Measurements from ENCODE around the gene FBXW12. TPM values are rescaled to one million over a fixed set of nuclear protein-coding genes. Genes with fewer than 3 reads are reported as not detected.
A peak's percentile ranks its signal among the peaks of the same experiment; 100 is the strongest.

Gene FBXW12
- total RNA-seq, 1 experiment from 2014 or later: not detected

- DNase-seq: no peak
- Mint-ChIP-seq H3K27ac (ENCODE audit: unreplicated experiment) (no peak overlapping the region), H3K4me1 (ENCODE audit: low read depth, unreplicated experiment) (peaks cover 27% of the 10 kb centered on the region), H3K36me3 (ENCODE audit: insufficient read depth, unreplicated experiment) (peaks cover 33% of the 10 kb centered on the region), H3K27me3 (ENCODE audit: unreplicated experiment) (no peaks in the 10 kb centered on the region), H3K9me3 (ENCODE audit: low read depth, unreplicated experiment) (no peaks in the 10 kb centered on the region), H3K4me3 (ENCODE audit: low read depth, unreplicated experiment) (no peak overlapping the region)
- BruUV-seq (replicated peaks): no TSS peak
- TF ChIP-seq, protein P1, sequence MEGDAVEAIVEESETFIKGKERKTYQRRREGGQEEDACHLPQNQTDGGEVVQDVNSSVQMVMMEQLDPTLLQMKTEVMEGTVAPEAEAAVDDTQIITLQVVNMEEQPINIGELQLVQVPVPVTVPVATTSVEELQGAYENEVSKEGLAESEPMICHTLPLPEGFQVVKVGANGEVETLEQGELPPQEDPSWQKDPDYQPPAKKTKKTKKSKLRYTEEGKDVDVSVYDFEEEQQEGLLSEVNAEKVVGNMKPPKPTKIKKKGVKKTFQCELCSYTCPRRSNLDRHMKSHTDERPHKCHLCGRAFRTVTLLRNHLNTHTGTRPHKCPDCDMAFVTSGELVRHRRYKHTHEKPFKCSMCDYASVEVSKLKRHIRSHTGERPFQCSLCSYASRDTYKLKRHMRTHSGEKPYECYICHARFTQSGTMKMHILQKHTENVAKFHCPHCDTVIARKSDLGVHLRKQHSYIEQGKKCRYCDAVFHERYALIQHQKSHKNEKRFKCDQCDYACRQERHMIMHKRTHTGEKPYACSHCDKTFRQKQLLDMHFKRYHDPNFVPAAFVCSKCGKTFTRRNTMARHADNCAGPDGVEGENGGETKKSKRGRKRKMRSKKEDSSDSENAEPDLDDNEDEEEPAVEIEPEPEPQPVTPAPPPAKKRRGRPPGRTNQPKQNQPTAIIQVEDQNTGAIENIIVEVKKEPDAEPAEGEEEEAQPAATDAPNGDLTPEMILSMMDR (IDR thresholded peaks at IDR 0.05; ENCODE audit: unreplicated experiment): no peak
- CTCF ChIA-PET: interaction anchor here (2.5 to 6.5 kb wide), 2 partner anchors 38 to 163 kb away, joined by 83 to 243 read pairs; no protein-coding TSS in a partner anchor
- intact Hi-C loops (cut with micrococcal nuclease; ENCODE audit: unreplicated experiment): no loop called here
Measured at GRCh38 chr3:48437812-48438211, 65.8 kb downstream of the FBXW12 start.

GRCh38 chr3:48439820-48440589, 68.0 kb downstream of the FBXW12 start, which contains the start of the genes CCDC51 and TMA7:
Gene CCDC51 (minus strand): TSS chr3:48440119. CDS start chr3:48435128, 4,991 bp downstream.
Gene TMA7 (plus strand): TSS chr3:48440257. CDS start chr3:48440297, 40 bp downstream.
- CTCF ChIA-PET: interaction anchor here (0.8 to 1.5 kb wide), 5 partner anchors 12 to 245 kb away, joined by 3 to 19 read pairs (median 6); no protein-coding TSS in a partner anchor
- Mint-ChIP-seq H3K4me3 (ENCODE audit: low read depth, unreplicated experiment) (peak within 1 kb of the TSS; percentile 90), H3K4me1 (ENCODE audit: low read depth, unreplicated experiment) (peaks cover 21% of the 10 kb centered on the region), H3K27ac (ENCODE audit: unreplicated experiment) (peak within 1 kb of the TSS; percentile 88), H3K36me3 (ENCODE audit: insufficient read depth, unreplicated experiment) (peaks cover 48% of the 10 kb centered on the region), H3K9me3 (ENCODE audit: low read depth, unreplicated experiment) (no peaks in the 10 kb centered on the region), H3K27me3 (ENCODE audit: unreplicated experiment) (no peaks in the 10 kb centered on the region)
- intact Hi-C loops (cut with micrococcal nuclease; ENCODE audit: unreplicated experiment): no loop called here
- BruUV-seq (replicated peaks): no TSS peak
- peak; percentile 97 for DNase-seq
- TF ChIP-seq, protein P1 (IDR thresholded peaks at IDR 0.05; ENCODE audit: unreplicated experiment): no peak

- H3K4me1 Mint-ChIP-seq (ENCODE audit: low read depth, unreplicated experiment): peaks cover 23% of the 10 kb centered on the region
- no peaks in the 10 kb centered on the region for H3K27me3 Mint-ChIP-seq (ENCODE audit: unreplicated experiment)
- TF ChIP-seq, protein P1 (IDR thresholded peaks at IDR 0.05; ENCODE audit: unreplicated experiment): no peak
- CTCF ChIA-PET: interaction anchor here (1.2 to 1.5 kb wide), 2 partner anchors 12 to 40 kb away, joined by 3 to 19 read pairs; no protein-coding TSS in a partner anchor
- H3K36me3 Mint-ChIP-seq (ENCODE audit: insufficient read depth, unreplicated experiment): peaks cover 48% of the 10 kb centered on the region
- no peaks in the 10 kb centered on the region for H3K9me3 Mint-ChIP-seq (ENCODE audit: low read depth, unreplicated experiment)
- DNase-seq: no peak
- H3K27ac Mint-ChIP-seq (ENCODE audit: unreplicated experiment): peak overlapping the region; percentile 88
- H3K4me3 Mint-ChIP-seq (ENCODE audit: low read depth, unreplicated experiment): peak overlapping the region; percentile 90
- TSS peak; percentile 64 for BruUV-seq (replicated peaks)
- intact Hi-C loops (cut with micrococcal nuclease; ENCODE audit: unreplicated experiment): no loop called here
Measured at GRCh38 chr3:48440590-48440958, 68.6 kb downstream of the FBXW12 start.

DNA sequence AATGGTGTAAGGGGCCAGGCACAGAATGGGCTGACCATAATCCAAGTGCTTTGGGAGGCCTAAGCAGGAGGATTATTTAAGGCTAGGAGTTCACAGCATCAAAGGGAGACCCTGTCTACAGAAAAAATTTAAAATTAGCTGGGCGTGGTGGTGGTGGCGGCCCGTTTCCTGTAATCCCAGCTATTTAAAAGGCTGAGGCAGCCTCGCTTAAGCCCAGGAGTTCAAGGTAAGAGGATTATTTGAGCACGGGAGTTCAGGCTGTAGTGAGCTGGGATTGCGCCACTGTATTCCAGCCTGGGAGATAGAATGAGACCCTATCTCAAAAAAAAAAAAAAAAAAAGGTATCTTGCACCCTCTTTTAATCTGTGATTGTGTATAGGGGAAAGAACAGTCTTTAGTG, 69.9 kb downstream of the FBXW12 start:
- Mint-ChIP-seq H3K4me3 (ENCODE audit: low read depth, unreplicated experiment) (peak overlapping the region; percentile 90), H3K27me3 (ENCODE audit: unreplicated experiment) (no peaks in the 10 kb centered on the region), H3K27ac (ENCODE audit: unreplicated experiment) (no peak overlapping the region), H3K9me3 (ENCODE audit: low read depth, unreplicated experiment) (no peaks in the 10 kb centered on the region), H3K4me1 (ENCODE audit: low read depth, unreplicated experiment) (peaks cover 33% of the 10 kb centered on the region), H3K36me3 (ENCODE audit: insufficient read depth, unreplicated experiment) (peaks cover 60% of the 10 kb centered on the region)
- BruUV-seq (replicated peaks): no TSS peak
- intact Hi-C loops (cut with micrococcal nuclease; ENCODE audit: unreplicated experiment): no loop called here
- TF ChIP-seq, protein P1 (IDR thresholded peaks at IDR 0.05; ENCODE audit: unreplicated experiment): no peak
- DNase-seq: no peak
- CTCF ChIA-PET: no interaction called here

Other genes starting within 250 kb of the FBXW12 start
- gene CDC25A, start 183.8 kb upstream of the FBXW12 start, total RNA-seq (2022): 15.2 and 18.2 TPM in 2 replicates
- gene CAMP, start 148.7 kb upstream of the FBXW12 start, total RNA-seq (2022): not detected in 2 replicates
- 8.0 and 8.3 TPM in 2 replicates for gene ZNF589, start 131.1 kb upstream of the FBXW12 start, total RNA-seq (2022)
- gene NME6, start 70.9 kb upstream of the FBXW12 start, total RNA-seq (2022): 28.2 and 30.2 TPM in 2 replicates
- gene SPINK8, start 38.6 kb upstream of the FBXW12 start, total RNA-seq (2022): not detected in 2 replicates
- 174 and 175 TPM in 2 replicates for gene PLXNB1, start 57.9 kb downstream of the FBXW12 start, total RNA-seq (2022)
- gene CCDC51, start 67.9 kb downstream of the FBXW12 start, total RNA-seq (2022): 18.9 and 19.9 TPM in 2 replicates
- gene TMA7, start 68.0 kb downstream of the FBXW12 start, total RNA-seq (2022): 139 and 171 TPM in 2 replicates
- gene ATRIP, start 74.5 kb downstream of the FBXW12 start, total RNA-seq (2022): 12.5 and 13.7 TPM in 2 replicates
- 192 and 287 TPM in 2 replicates for gene SHISA5, start 132.0 kb downstream of the FBXW12 start, total RNA-seq (2022)
- gene PFKFB4, start 184.6 kb downstream of the FBXW12 start, total RNA-seq (2022): 3.6 and 5.1 TPM in 2 replicates
- gene UCN2, start 191.6 kb downstream of the FBXW12 start, total RNA-seq (2022): 0.34 and 0.94 TPM in 2 replicates
- gene COL7A1, start 223.1 kb downstream of the FBXW12 start, total RNA-seq (2022): 8.6 and 13.9 TPM in 2 replicates
- 196 and 207 TPM in 2 replicates for gene UQCRC1, start 237.4 kb downstream of the FBXW12 start, total RNA-seq (2022)
- gene TMEM89, start 249.6 kb downstream of the FBXW12 start, total RNA-seq (2022): not detected in 2 replicates

All from Calu3 (cell line).